H1 (cell line): ENCODE measurements around the gene ATP13A3. TPM values are rescaled to one million over a fixed set of nuclear protein-coding genes. Genes with fewer than 3 reads are reported as not detected.

Experiments used
- CTCF ChIA-PET: fragments of 300-600 bp; sonication (Branson Sonifier 250); formaldehyde crosslinking; loops from one replicate; lab custom pipeline; 2021; ENCODE audit not compliant: partially characterized antibody; lab: Charles Lee
- POLR2A ChIA-PET: fragments of 300-600 bp; sonication (Branson Sonifier 250); formaldehyde crosslinking; loops from one replicate; lab custom pipeline; 2021; ENCODE audit warnings: inconsistent platforms; ENCODE audit not compliant: partially characterized antibody; lab: Charles Lee
- DNase-seq, 2 experiments: peaks; one replicate each; pipeline versions ENCODE4 v3.0.0 to v3.0.0-alpha.2; 2010 to 2022; ENCODE audit warnings: low spot score in 2 of 2, low read depth in 1 of 2, mixed read lengths in 1 of 2
- FAIRE-seq: peaks from 2 replicates; lab custom pipeline; 2011; peaks lifted over from hg19 to GRCh38; lab: Jason Lieb, UNC
- H2AFZ ChIP-seq: 2 replicates; pipeline ENCODE4 v1.8.1; 2012; ENCODE audit warnings: low read length, inconsistent platforms
- H2AK5ac ChIP-seq: 2 replicates; pipeline ENCODE4 v1.6.1; 2013; ENCODE audit warnings: low read depth, low read length
- H2BK120ac ChIP-seq: replicated peaks from 2 replicates; pipeline ENCODE3; 2013; ENCODE audit warnings: low read depth, low read length, inconsistent platforms
- H2BK12ac ChIP-seq: 2 replicates; pipeline ENCODE4 v1.6.1; 2013; ENCODE audit warnings: low read depth, low read length
- H2BK15ac ChIP-seq: 2 replicates; pipeline ENCODE4 v1.6.1; 2013; ENCODE audit warnings: low read length
- H2BK20ac ChIP-seq: 2 replicates; pipeline ENCODE4 v1.6.1; 2013; ENCODE audit warnings: low read length
- H2BK5ac ChIP-seq: 2 replicates; pipeline ENCODE4 v1.6.1; 2013; ENCODE audit warnings: low read depth, low read length
- H3K14ac ChIP-seq: 2 replicates; pipeline ENCODE4 v1.6.1; 2013; ENCODE audit warnings: inconsistent platforms; ENCODE audit not compliant: insufficient read length
- H3K18ac ChIP-seq: 2 replicates; pipeline ENCODE4 v1.6.1; 2013; ENCODE audit warnings: low read length; ENCODE audit errors: extremely low read depth
- H3K23ac ChIP-seq: 2 replicates; pipeline ENCODE4 v1.6.1; 2013; ENCODE audit warnings: inconsistent platforms; ENCODE audit not compliant: insufficient read length
- H3K23me2 ChIP-seq: 2 replicates; pipeline ENCODE4 v1.6.1; 2013; ENCODE audit warnings: low read depth, low read length
- H3K27ac ChIP-seq: 2 replicates; pipeline ENCODE4 v1.6.1; 2011; ENCODE audit warnings: low read depth, low read length, inconsistent platforms
- H3K27me3 ChIP-seq, 4 experiments: replicated peaks in 1 of 4; 1 replicate in 1 of 4; 2 replicates in 3 of 4; pipeline versions ENCODE4 v1.6.1 to v1.8.1; 2011 to 2013; ENCODE audit warnings: low read length in 3 of 4, mild to moderate bottlenecking in 3 of 4, inconsistent platforms in 2 of 4, mixed read lengths in 2 of 4, moderate library complexity in 1 of 4; ENCODE audit not compliant: control insufficient read depth in 3 of 4, insufficient read depth in 3 of 4; ENCODE audit errors: extremely low read depth in 1 of 4
- H3K36me3 ChIP-seq, 4 experiments: 2 replicates each; pipeline versions ENCODE4 v1.6.1 to v1.8.1; 2011 to 2013; ENCODE audit warnings: mild to moderate bottlenecking in 4 of 4, low read length in 3 of 4, moderate library complexity in 2 of 4, control low read depth in 1 of 4, inconsistent platforms in 1 of 4; ENCODE audit not compliant: insufficient read depth in 4 of 4, control insufficient read depth in 2 of 4
- H3K4ac ChIP-seq: replicated peaks from 2 replicates; pipeline ENCODE3; 2013; ENCODE audit warnings: low read length, low read depth, mixed read lengths, inconsistent platforms; ENCODE audit not compliant: insufficient read length
- H3K4me1 ChIP-seq, 4 experiments: replicated peaks in 1 of 4; 1 replicate in 1 of 4; 2 replicates in 3 of 4; pipeline versions ENCODE4 v1.6.1 to v1.8.1; 2011 to 2013; ENCODE audit warnings: low read length in 3 of 4, inconsistent platforms in 2 of 4, mixed read lengths in 1 of 4; ENCODE audit not compliant: insufficient read depth in 4 of 4, control insufficient read depth in 3 of 4
- H3K4me2 ChIP-seq, 2 experiments: 2 replicates each; pipeline versions ENCODE4 v1.6.1 to v1.8.1; 2011 to 2013; ENCODE audit warnings: low read depth in 2 of 2, low read length in 2 of 2, control low read depth in 1 of 2, inconsistent platforms in 1 of 2, mild to moderate bottlenecking in 1 of 2; ENCODE audit not compliant: insufficient read depth in 1 of 2
- H3K4me3 ChIP-seq, 4 experiments: fragments of 200-600, 300-600 bp in 1 of 4; sonication (generic), shearing (Covaris generic), sonication (Bioruptor Twin) in 1 of 4; 2 replicates each; pipeline versions ENCODE4 v1.5.1 to v1.8.1; 2011 to 2016; ENCODE audit warnings: low read length in 4 of 4, low read depth in 3 of 4, control low read depth in 2 of 4, inconsistent platforms in 2 of 4, mild to moderate bottlenecking in 2 of 4, mixed read lengths in 1 of 4, moderate library complexity in 1 of 4; ENCODE audit not compliant: insufficient read depth in 2 of 4; ENCODE audit errors: extremely low read depth in 1 of 4
- H3K56ac ChIP-seq: replicated peaks from 2 replicates; pipeline ENCODE3; 2013; ENCODE audit warnings: low read depth, mild to moderate bottlenecking, mixed read lengths, low read length, inconsistent platforms; ENCODE audit not compliant: insufficient read length
- H3K79me1 ChIP-seq: 2 replicates; pipeline ENCODE4 v1.6.1; 2013; ENCODE audit warnings: low read depth, low read length, control low read depth
- H3K79me2 ChIP-seq, 2 experiments: 2 replicates each; pipeline versions ENCODE4 v1.6.1 to v1.8.1; 2012 to 2013; ENCODE audit warnings: low read length in 2 of 2, mild to moderate bottlenecking in 2 of 2, inconsistent platforms in 1 of 2; ENCODE audit not compliant: insufficient read depth in 2 of 2, control insufficient read depth in 1 of 2
- H3K9ac ChIP-seq, 4 experiments: replicated peaks in 1 of 4; 1 replicate in 1 of 4; 2 replicates in 3 of 4; pipeline versions ENCODE4 v1.6.1 to v1.8.1; 2011 to 2013; ENCODE audit warnings: low read depth in 3 of 4, low read length in 3 of 4, control low read depth in 2 of 4, mild to moderate bottlenecking in 2 of 4, moderate library complexity in 2 of 4, inconsistent platforms in 1 of 4; ENCODE audit errors: extremely low read depth in 1 of 4
- H3K9me3 ChIP-seq, 2 experiments: 2 replicates each; pipeline versions ENCODE4 v1.6.1 to v1.8.1; 2012 to 2013; ENCODE audit warnings: mild to moderate bottlenecking in 2 of 2, moderate library complexity in 2 of 2, control low read depth in 1 of 2, inconsistent platforms in 1 of 2, low read depth in 1 of 2, low read length in 1 of 2, mixed read lengths in 1 of 2; ENCODE audit not compliant: insufficient read depth in 2 of 2
- H4K20me1 ChIP-seq, 2 experiments: replicated peaks in 1 of 2; 2 replicates each; pipeline versions ENCODE3 to v1.8.1; 2011 to 2013; ENCODE audit warnings: inconsistent platforms in 2 of 2, low read length in 2 of 2, mild to moderate bottlenecking in 1 of 2; ENCODE audit not compliant: insufficient read depth in 2 of 2, control insufficient read depth in 1 of 2
- H4K5ac ChIP-seq: 2 replicates; pipeline ENCODE4 v1.6.1; 2013; ENCODE audit warnings: low read length, low read depth, mixed read lengths, inconsistent platforms; ENCODE audit not compliant: insufficient read length
- H4K8ac ChIP-seq: 2 replicates; pipeline ENCODE4 v1.8.0; 2013; ENCODE audit warnings: mild to moderate bottlenecking, moderate library complexity, low read length, inconsistent platforms; ENCODE audit not compliant: insufficient read depth; ENCODE audit errors: extremely low read depth
- H4K91ac ChIP-seq: replicated peaks from 2 replicates; pipeline ENCODE3; 2013; ENCODE audit warnings: low read length, mixed read lengths, inconsistent platforms; ENCODE audit not compliant: insufficient read length
- CBX8 ChIP-seq: fragments of 300-800, 300-1000 bp; sonication (generic); IDR thresholded peaks from 2 replicates; pipeline ENCODE4 v1.7.1; 2016; ENCODE audit warnings: low read depth, low read length, borderline replicate concordance
- CREB1 ChIP-seq: IDR thresholded peaks from 2 replicates; pipeline ENCODE4 v1.6.1; 2012; ENCODE audit warnings: inconsistent platforms
- CTBP2 ChIP-seq: IDR thresholded peaks from 2 replicates; pipeline ENCODE4 v1.7.0; 2011; ENCODE audit warnings: borderline replicate concordance, mild to moderate bottlenecking, moderate library complexity, mixed read lengths, low read length; ENCODE audit not compliant: insufficient read depth, insufficient read length
- EZH2 ChIP-seq: fragments of 200-600 bp; sonication (generic); IDR thresholded peaks from 2 replicates; pipeline ENCODE4 v1.7.1; 2012; ENCODE audit warnings: low read depth, mild to moderate bottlenecking, moderate library complexity, low read length, inconsistent platforms; ENCODE audit not compliant: severe bottlenecking
- KDM4A ChIP-seq: IDR thresholded peaks from one replicate; pipeline ENCODE4 v1.7.1; 2012; ENCODE audit warnings: low read depth, mild to moderate bottlenecking, moderate library complexity, low read length, inconsistent platforms; ENCODE audit not compliant: severe bottlenecking
- NRF1 ChIP-seq: IDR thresholded peaks from 2 replicates; pipeline ENCODE4 v1.6.1; 2011; ENCODE audit warnings: mild to moderate bottlenecking, low read depth, low read length, improper control_type of control experiment
- RAD21 ChIP-seq, 2 experiments: IDR thresholded peaks in 1 of 2; conservative IDR thresholded peaks in 1 of 2; 2 replicates each; pipeline ENCODE4 v1.6.1; 2011; ENCODE audit warnings: low read depth in 2 of 2, low read length in 2 of 2, improper control_type of control experiment in 1 of 2, inconsistent platforms in 1 of 2, mild to moderate bottlenecking in 1 of 2, moderate library complexity in 1 of 2
- SIN3A ChIP-seq, 2 experiments: IDR thresholded peaks in 1 of 2; conservative IDR thresholded peaks in 1 of 2; 2 replicates each; pipeline ENCODE4 v1.6.1; 2011 to 2012; ENCODE audit warnings: low read length in 2 of 2, improper control_type of control experiment in 1 of 2, low read depth in 1 of 2, mild to moderate bottlenecking in 1 of 2
- TAF7 ChIP-seq: optimal IDR thresholded peaks from 2 replicates; pipeline ENCODE3; 2011; ENCODE audit warnings: low read depth, mild to moderate bottlenecking, inconsistent platforms, low read length, moderate library complexity, borderline replicate concordance
- TCF12 ChIP-seq: IDR thresholded peaks from 2 replicates; pipeline ENCODE4 v1.6.1; 2011; ENCODE audit warnings: low read depth, mild to moderate bottlenecking, low read length
- WGBS, 2 experiments: shearing (Covaris generic) in 1 of 2; methylation state at CpG; one replicate each; pipeline versions ENCODE4 v1.1.6 to v1.1.7; 2013 to 2015; ENCODE audit warnings: low lambda C conversion rate in 2 of 2, mixed read lengths in 2 of 2, inconsistent platforms in 1 of 2, low coverage in 1 of 2, missing lambda C conversion rate in 1 of 2; ENCODE audit not compliant: insufficient replicate concordance in 2 of 2, insufficient coverage in 1 of 2, insufficient read length in 1 of 2; ENCODE audit errors: extremely low coverage in 1 of 2, missing lambda C conversion rate in 1 of 2; 5-methylcytosine and 5-hydroxymethylcytosine counted together
- polyA plus RNA-seq, 7 experiments: library from polyadenylated mRNA; depleted of rRNA in 3 of 7; stranded (reverse) in 5 of 7; unstranded in 2 of 7; fragments of >200 nt in 5 of 7; fragments of 200-250 nt in 2 of 7; gene quantifications; 1 replicate in 5 of 7; 2 replicates in 1 of 7; 4 replicates in 1 of 7; pipeline versions ENCODE4 v1.2.1 to v1.2.3, GENCODE V29; 2011 to 2013; ENCODE audit warnings: missing spikeins in 2 of 7, mixed read lengths in 2 of 7
- total RNA-seq: library from RNA; stranded (reverse); fragmentation: NEBNext Ultra II Directional; extraction: Animal tissue kit (Norgen Biotek cat#: 25700); gene quantifications from 2 replicates; pipeline ENCODE4 v1.2.1, GENCODE V29; 2021

Gene ATP13A3
- total and polyA plus RNA-seq, 2 of the 8 experiments (the other 6 are each of a cell fraction or from before 2014, with no cell fraction given) = 18.6 to 92.2 TPM

GRCh38 chr3:194508491-194509453, 22.0 kb upstream of the ATP13A3 start:
- Histone ChIP-seq H3K27ac (no peak overlapping the region), H3K4me2 (no peak overlapping the region), H2BK15ac (no peak overlapping the region), H3K79me1 (no peaks in the 10 kb centered on the region), H3K4me3 (no peak overlapping the region), H4K8ac (no peak overlapping the region), H4K20me1 (no peaks in the 10 kb centered on the region), H4K5ac (no peak overlapping the region), H2BK120ac (no peak overlapping the region), H2AFZ (no peak overlapping the region), H3K56ac (no peak overlapping the region), H2BK20ac (no peak overlapping the region), H3K36me3 (no peaks in the 10 kb centered on the region), H3K27me3 (no peaks in the 10 kb centered on the region), H2BK12ac (no peak overlapping the region), H3K4me1 (no peaks in the 10 kb centered on the region; a peak in 2 of 7 replicates), H3K79me2 (no peaks in the 10 kb centered on the region), H3K23me2 (no peaks in the 10 kb centered on the region), H3K4ac (no peak overlapping the region), H3K14ac (no peak overlapping the region), H3K18ac (no peak overlapping the region), H2BK5ac (no peak overlapping the region), H2AK5ac (no peak overlapping the region), H3K9ac (no peak overlapping the region), H3K23ac (no peak overlapping the region), H3K9me3 (no peaks in the 10 kb centered on the region), H4K91ac (no peak overlapping the region)
- POLR2A ChIA-PET = interaction anchor here (0.7 to 1.1 kb wide), 2 partner anchors 9 to 75 kb away, joined by 3 read pairs; no protein-coding TSS in a partner anchor
- CTCF ChIA-PET = interaction anchor here (0.7 to 2.2 kb wide), 7 partner anchors 9 to 114 kb away, joined by 3 to 4 read pairs (median 3); no protein-coding TSS in a partner anchor
- no peak for DNase-seq
- 78% methylated on average over 12 of the region's 14 CpGs; no CpG with 5 or more reads in 1 of the 2 experiments for WGBS, 2 experiments
- no peak for FAIRE-seq
- no peak for TF ChIP-seq TAF7
- no peak for TF ChIP-seq RAD21 (IDR thresholded peaks at IDR 0.05 in 1 of 2, conservative IDR thresholded peaks at IDR 0.05 in 1 of 2; ENCODE audit: low read depth in 2 of 2, low read length in 2 of 2)
- TF ChIP-seq EZH2 = no peak
- TF ChIP-seq SIN3A (conservative IDR thresholded peaks at IDR 0.05 in 1 of 2, IDR thresholded peaks at IDR 0.05 in 1 of 2; ENCODE audit: low read depth in 1 of 2, low read length in 2 of 2) = no peak
- no peak for TF ChIP-seq CTBP2
- no peak for TF ChIP-seq CREB1
- no peak for TF ChIP-seq TCF12
- no peak for TF ChIP-seq CBX8
- no peak for TF ChIP-seq KDM4A
- no peak for TF ChIP-seq NRF1
